HCT116 (cell line): ENCODE data around the gene MACROH2A2. TPM values are rescaled to one million over a fixed set of nuclear protein-coding genes. Genes with fewer than 3 reads are reported as not detected.

Experiments used
- ATAC-seq: fragments of 200-7000 bp; cut with Tn5 transposase; 2 replicates; pipeline ENCODE4 v1.9.1; 2020; ENCODE audit warnings: mild to moderate bottlenecking, moderate library complexity
- BruUV-seq: library from RNA; stranded (reverse); fragments of 400-500 nt; replicated peaks from 2 replicates; lab custom pipeline; 2021; lab: Mats Ljungman, UMichigan
- CTCF ChIA-PET: fragments of 300-600 bp; sonication (Branson Sonifier 250); formaldehyde crosslinking; loops from one replicate; lab custom pipeline; 2021; ENCODE audit warnings: antibody characterized with exemption; lab: Charles Lee
- POLR2A ChIA-PET: fragments of 300-600, 350-600 bp; sonication (Branson Sonifier 250); formaldehyde crosslinking; loops from one replicate; lab custom pipeline; 2021; ENCODE audit warnings: antibody characterized with exemption; lab: Charles Lee
- RAD21 ChIA-PET, 2 experiments: fragments of 300-600 bp; sonication (Branson Sonifier 250); formaldehyde crosslinking; loops; one replicate each; lab custom pipeline; 2023; ENCODE audit warnings: low total read pairs in 2 of 2; ENCODE audit not compliant: uncharacterized antibody in 2 of 2, unreplicated experiment in 2 of 2, low non-redundant PET in 1 of 2; lab: Charles Lee
- DNase-seq: peaks from one replicate; pipeline ENCODE4 v3.0.0-alpha.2; 2010; ENCODE audit warnings: low read depth, low spot score
- H2AFZ ChIP-seq: fragments of 200-600 bp; shearing (Covaris generic), sonication (generic); 2 replicates; pipeline ENCODE4 v1.6.1; 2017; ENCODE audit warnings: low read depth, mixed run types, mixed read lengths, antibody characterized with exemption, low read length; ENCODE audit not compliant: poor library complexity, severe bottlenecking
- H3K27ac ChIP-seq: 2 replicates; pipeline ENCODE4 v1.5.1; 2012; ENCODE audit warnings: low read depth, low read length
- H3K27me3 ChIP-seq: fragments of 200-600 bp; sonication (generic); 2 replicates; pipeline ENCODE4 v1.6.1; 2016; ENCODE audit warnings: mixed run types, low read length, mixed read lengths; ENCODE audit not compliant: insufficient read depth
- H3K36me3 ChIP-seq, 2 experiments: fragments of 200-500 bp in 1 of 2; fragments of 200-600 bp in 1 of 2; sonication (Bioruptor generic) in 1 of 2; sonication (generic) in 1 of 2; 2 replicates each; pipeline versions ENCODE4 v1.5.1 to v1.6.1; 2014 to 2016; ENCODE audit warnings: low read length in 2 of 2, inconsistent platforms in 1 of 2, mixed read lengths in 1 of 2, mixed run types in 1 of 2; ENCODE audit not compliant: insufficient read depth in 2 of 2, control insufficient read depth in 1 of 2
- H3K4me1 ChIP-seq, 2 experiments: fragments of 200-600 bp in 1 of 2; sonication (generic) in 1 of 2; 2 replicates each; pipeline versions ENCODE4 v1.5.1 to v1.6.1; 2012 to 2017; ENCODE audit warnings: low read length in 2 of 2, inconsistent platforms in 1 of 2, mild to moderate bottlenecking in 1 of 2, mixed read lengths in 1 of 2, mixed run types in 1 of 2, moderate library complexity in 1 of 2; ENCODE audit not compliant: insufficient read depth in 2 of 2, control insufficient read depth in 1 of 2
- H3K4me2 ChIP-seq: fragments of 200-600 bp; sonication (generic); 2 replicates; pipeline ENCODE4 v1.6.1; 2017; ENCODE audit warnings: mixed run types, low read length, mixed read lengths
- H3K4me3 ChIP-seq, 2 experiments: fragments of 200-600 bp in 1 of 2; sonication (generic) in 1 of 2; replicated peaks in 1 of 2; 2 replicates each; pipeline ENCODE4 v1.5.1; 2011 to 2016; ENCODE audit warnings: low read length in 2 of 2, control low read depth in 1 of 2, low read depth in 1 of 2, mild to moderate bottlenecking in 1 of 2, mixed read lengths in 1 of 2, mixed run types in 1 of 2
- H3K79me2 ChIP-seq: fragments of 200-600 bp; sonication (generic); 2 replicates; pipeline ENCODE4 v1.6.1; 2017; ENCODE audit warnings: mild to moderate bottlenecking, mixed run types, low read length, moderate library complexity, mixed read lengths; ENCODE audit not compliant: insufficient read depth
- H3K9ac ChIP-seq: fragments of 200-600 bp; sonication (generic); 2 replicates; pipeline ENCODE4 v1.6.1; 2016; ENCODE audit warnings: low read length, mixed read lengths
- H3K9me2 ChIP-seq: fragments of 200-600 bp; sonication (generic), shearing (Covaris generic); 2 replicates; pipeline ENCODE4 v1.6.1; 2017; ENCODE audit warnings: mixed run types, mild to moderate bottlenecking, moderate library complexity; ENCODE audit not compliant: insufficient read depth
- H3K9me3 ChIP-seq, 2 experiments: fragments of 200-500 bp in 1 of 2; fragments of 200-600 bp in 1 of 2; sonication (Bioruptor generic) in 1 of 2; sonication (generic) in 1 of 2; 2 replicates each; pipeline ENCODE4 v1.6.1; 2014 to 2017; ENCODE audit warnings: low read length in 2 of 2, mixed read lengths in 2 of 2, inconsistent platforms in 1 of 2, low read depth in 1 of 2, mild to moderate bottlenecking in 1 of 2, mixed run types in 1 of 2, moderate library complexity in 1 of 2; ENCODE audit not compliant: control insufficient read depth in 1 of 2, insufficient read depth in 1 of 2
- H4K20me1 ChIP-seq: fragments of 200-600 bp; sonication (generic), shearing (Covaris generic); 2 replicates; pipeline ENCODE4 v1.6.1; 2017; ENCODE audit warnings: mixed run types, mild to moderate bottlenecking, moderate library complexity; ENCODE audit not compliant: insufficient read depth
- CBX3 ChIP-seq: IDR thresholded peaks from 2 replicates; pipeline ENCODE4 v1.6.1; 2012; ENCODE audit warnings: low read depth
- CEBPB ChIP-seq: IDR thresholded peaks from 2 replicates; pipeline ENCODE4 v1.6.1; 2012; ENCODE audit warnings: low read depth
- EGR1 ChIP-seq: IDR thresholded peaks from 2 replicates; pipeline ENCODE4 v1.6.1; 2012; ENCODE audit warnings: low read depth
- ELF1 ChIP-seq: IDR thresholded peaks from 2 replicates; pipeline ENCODE4 v1.6.1; 2012; ENCODE audit warnings: low read depth, borderline replicate concordance
- EZH2phosphoT487 ChIP-seq: fragments of 200-600 bp; IDR thresholded peaks from 2 replicates; pipeline ENCODE4 v1.6.1; 2018; ENCODE audit warnings: antibody characterized with exemption, borderline replicate concordance
- FOSL1 ChIP-seq: IDR thresholded peaks from 2 replicates; pipeline ENCODE4 v1.6.1; 2012; ENCODE audit warnings: low read depth
- JUND ChIP-seq: IDR thresholded peaks from 2 replicates; pipeline ENCODE4 v1.6.1; 2012
- POLR2A ChIP-seq: IDR thresholded peaks from 2 replicates; pipeline ENCODE4 v1.7.0; 2011; ENCODE audit warnings: borderline replicate concordance; ENCODE audit not compliant: insufficient read depth, insufficient read length; ENCODE audit errors: extremely low read depth
- POLR2AphosphoS5 ChIP-seq: IDR thresholded peaks from 2 replicates; pipeline ENCODE4 v1.6.1; 2011; ENCODE audit warnings: mild to moderate bottlenecking, low read depth, low read length, moderate library complexity
- RAD21 ChIP-seq: IDR thresholded peaks from 2 replicates; pipeline ENCODE4 v1.6.1; 2012; ENCODE audit warnings: low read depth, mild to moderate bottlenecking
- SIN3A ChIP-seq: IDR thresholded peaks from 2 replicates; pipeline ENCODE4 v1.6.1; 2012; ENCODE audit warnings: low read depth
- SP1 ChIP-seq: IDR thresholded peaks from 2 replicates; pipeline ENCODE4 v1.6.1; 2012; ENCODE audit warnings: low read depth
- YY1 ChIP-seq: IDR thresholded peaks from 2 replicates; pipeline ENCODE4 v1.6.1; 2011; ENCODE audit warnings: low read length, low read depth, moderate library complexity, mild to moderate bottlenecking; ENCODE audit not compliant: insufficient replicate concordance; ENCODE audit errors: extremely low read depth
- ZFX ChIP-seq: fragments of 450-650 bp; IDR thresholded peaks from 2 replicates; pipeline ENCODE4 v1.6.1; 2017
- ZNF274 ChIP-seq: fragments of 200-500 bp; sonication (Bioruptor generic); IDR thresholded peaks from 2 replicates; pipeline ENCODE4 v1.6.1; 2014; ENCODE audit warnings: mild to moderate bottlenecking, low read depth, low read length, inconsistent platforms
- intact Hi-C: fragments of 100-400 bp; cut with micrococcal nuclease; formaldehyde crosslinking; loops from 2 replicates; pipeline ENCODE4 v1.10.0; 2022
- total RNA-seq: library from RNA; stranded (reverse); gene quantifications from one replicate; pipeline ENCODE4 v1.2.1, GENCODE V29; 2021; ENCODE audit not compliant: unreplicated experiment
- TF ChIP-seq, protein P1 (sequence below), 3 experiments: fragments of 200-600 bp in 1 of 3; sonication (generic) in 1 of 3; IDR thresholded peaks in 2 of 3; conservative IDR thresholded peaks in 1 of 3; 2 replicates each; pipeline ENCODE4 v1.5.1; 2012 to 2017; ENCODE audit warnings: low read depth in 2 of 3, low read length in 2 of 3, antibody characterized with exemption in 1 of 3, borderline replicate concordance in 1 of 3, control low read depth in 1 of 3, mild to moderate bottlenecking in 1 of 3, mixed read lengths in 1 of 3, mixed run types in 1 of 3, moderate library complexity in 1 of 3; ENCODE audit not compliant: insufficient read depth in 1 of 3
- TF ChIP-seq, protein P2 (sequence below): IDR thresholded peaks from 2 replicates; pipeline ENCODE4 v1.6.1; 2012
- TF ChIP-seq, protein P3 (sequence below): IDR thresholded peaks from 2 replicates; pipeline ENCODE4 v1.6.1; 2012
- TF ChIP-seq, protein P4 (sequence below): IDR thresholded peaks from 2 replicates; pipeline ENCODE4 v1.6.1; 2012; ENCODE audit warnings: low read depth

MACROH2A2 gene
- total RNA-seq, 1 experiment from 2014 or later, result 41.4 TPM

DNA sequence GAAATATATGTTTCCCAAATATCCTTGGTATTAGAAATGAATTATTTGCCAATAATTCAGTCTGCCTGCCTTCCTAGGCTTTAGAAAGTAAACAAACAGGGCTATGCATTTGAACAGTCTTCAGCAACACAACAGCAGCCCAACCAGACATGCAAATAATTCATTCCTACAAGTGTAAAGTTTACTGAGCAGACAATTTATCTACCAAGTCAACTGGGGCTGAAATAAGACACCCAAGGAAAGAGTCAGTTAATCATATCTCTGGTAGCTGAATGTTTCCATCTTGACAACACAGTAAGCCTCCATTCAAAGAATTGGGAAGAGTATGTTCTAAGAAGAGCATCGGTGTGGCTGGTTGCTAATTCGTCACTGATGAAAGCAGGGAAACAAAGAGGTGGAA lies 41.6 kb downstream of the MACROH2A2 start (continued):
- TF ChIP-seq, protein P1, sequence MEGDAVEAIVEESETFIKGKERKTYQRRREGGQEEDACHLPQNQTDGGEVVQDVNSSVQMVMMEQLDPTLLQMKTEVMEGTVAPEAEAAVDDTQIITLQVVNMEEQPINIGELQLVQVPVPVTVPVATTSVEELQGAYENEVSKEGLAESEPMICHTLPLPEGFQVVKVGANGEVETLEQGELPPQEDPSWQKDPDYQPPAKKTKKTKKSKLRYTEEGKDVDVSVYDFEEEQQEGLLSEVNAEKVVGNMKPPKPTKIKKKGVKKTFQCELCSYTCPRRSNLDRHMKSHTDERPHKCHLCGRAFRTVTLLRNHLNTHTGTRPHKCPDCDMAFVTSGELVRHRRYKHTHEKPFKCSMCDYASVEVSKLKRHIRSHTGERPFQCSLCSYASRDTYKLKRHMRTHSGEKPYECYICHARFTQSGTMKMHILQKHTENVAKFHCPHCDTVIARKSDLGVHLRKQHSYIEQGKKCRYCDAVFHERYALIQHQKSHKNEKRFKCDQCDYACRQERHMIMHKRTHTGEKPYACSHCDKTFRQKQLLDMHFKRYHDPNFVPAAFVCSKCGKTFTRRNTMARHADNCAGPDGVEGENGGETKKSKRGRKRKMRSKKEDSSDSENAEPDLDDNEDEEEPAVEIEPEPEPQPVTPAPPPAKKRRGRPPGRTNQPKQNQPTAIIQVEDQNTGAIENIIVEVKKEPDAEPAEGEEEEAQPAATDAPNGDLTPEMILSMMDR (IDR thresholded peaks at IDR 0.05 in 2 of 3, conservative IDR thresholded peaks at IDR 0.05 in 1 of 3; ENCODE audit: borderline replicate concordance in 1 of 3, insufficient read depth in 1 of 3, low read depth in 2 of 3, low read length in 2 of 3), result no peak
- TF ChIP-seq, protein P2, sequence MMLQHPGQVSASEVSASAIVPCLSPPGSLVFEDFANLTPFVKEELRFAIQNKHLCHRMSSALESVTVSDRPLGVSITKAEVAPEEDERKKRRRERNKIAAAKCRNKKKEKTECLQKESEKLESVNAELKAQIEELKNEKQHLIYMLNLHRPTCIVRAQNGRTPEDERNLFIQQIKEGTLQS, result no peak
- TF ChIP-seq RAD21, result no peak
- TF ChIP-seq, protein P3, sequence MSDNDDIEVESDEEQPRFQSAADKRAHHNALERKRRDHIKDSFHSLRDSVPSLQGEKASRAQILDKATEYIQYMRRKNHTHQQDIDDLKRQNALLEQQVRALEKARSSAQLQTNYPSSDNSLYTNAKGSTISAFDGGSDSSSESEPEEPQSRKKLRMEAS, result no peak
- no peak for TF ChIP-seq SP1
- no peak for TF ChIP-seq EZH2phosphoT487
- TF ChIP-seq EGR1, result no peak
- TF ChIP-seq POLR2A, result no peak
- TF ChIP-seq YY1, result no peak
- no peak for TF ChIP-seq CBX3
- TF ChIP-seq ZFX, result no peak

DNA sequence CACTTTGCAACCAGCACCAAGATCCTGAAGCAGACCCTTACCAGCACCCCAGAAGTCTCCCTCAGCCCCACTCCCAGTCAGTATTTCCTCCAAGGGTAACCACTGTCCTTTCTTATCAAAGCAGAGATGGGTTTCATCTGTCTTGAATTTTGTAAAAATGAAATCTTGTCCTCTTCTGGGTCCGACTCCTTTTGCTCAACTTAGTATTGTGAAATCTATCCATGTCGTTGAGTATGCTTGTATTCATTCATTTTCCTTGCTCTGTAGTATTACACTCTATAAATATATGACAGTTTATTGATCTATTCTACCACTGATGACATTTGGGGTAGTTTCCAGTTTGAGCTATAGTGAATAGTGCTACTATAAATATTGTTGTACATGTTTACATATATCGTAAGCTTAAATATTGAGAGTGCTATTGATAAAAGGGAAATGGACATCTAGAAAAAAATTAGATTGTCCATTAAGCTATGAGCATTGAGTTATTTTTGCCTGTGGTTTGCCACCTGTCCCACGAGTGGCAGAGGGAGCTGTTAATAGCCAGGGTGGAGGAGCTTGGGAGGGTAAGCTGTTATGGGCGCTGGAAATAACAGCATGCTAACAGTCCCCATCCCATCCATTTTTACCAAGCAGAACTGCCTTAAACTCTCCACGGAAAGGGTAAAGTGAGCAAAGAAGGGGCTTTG lies 43.5 kb downstream of the MACROH2A2 start:
- no TSS peak for BruUV-seq
- no peaks in the 10 kb centered on the region for H3K79me2 ChIP-seq
- no peak overlapping the region for H3K9ac ChIP-seq
- TF ChIP-seq YY1 (no peak), JUND (no peak), ZNF274 (no peak), EGR1 (no peak), CBX3 (no peak), POLR2A (no peak), SIN3A (no peak), CEBPB (no peak), ELF1 (no peak), FOSL1 (no peak), EZH2phosphoT487 (no peak), POLR2AphosphoS5 (no peak), RAD21 (no peak), SP1 (no peak)
- TF ChIP-seq, protein P4, sequence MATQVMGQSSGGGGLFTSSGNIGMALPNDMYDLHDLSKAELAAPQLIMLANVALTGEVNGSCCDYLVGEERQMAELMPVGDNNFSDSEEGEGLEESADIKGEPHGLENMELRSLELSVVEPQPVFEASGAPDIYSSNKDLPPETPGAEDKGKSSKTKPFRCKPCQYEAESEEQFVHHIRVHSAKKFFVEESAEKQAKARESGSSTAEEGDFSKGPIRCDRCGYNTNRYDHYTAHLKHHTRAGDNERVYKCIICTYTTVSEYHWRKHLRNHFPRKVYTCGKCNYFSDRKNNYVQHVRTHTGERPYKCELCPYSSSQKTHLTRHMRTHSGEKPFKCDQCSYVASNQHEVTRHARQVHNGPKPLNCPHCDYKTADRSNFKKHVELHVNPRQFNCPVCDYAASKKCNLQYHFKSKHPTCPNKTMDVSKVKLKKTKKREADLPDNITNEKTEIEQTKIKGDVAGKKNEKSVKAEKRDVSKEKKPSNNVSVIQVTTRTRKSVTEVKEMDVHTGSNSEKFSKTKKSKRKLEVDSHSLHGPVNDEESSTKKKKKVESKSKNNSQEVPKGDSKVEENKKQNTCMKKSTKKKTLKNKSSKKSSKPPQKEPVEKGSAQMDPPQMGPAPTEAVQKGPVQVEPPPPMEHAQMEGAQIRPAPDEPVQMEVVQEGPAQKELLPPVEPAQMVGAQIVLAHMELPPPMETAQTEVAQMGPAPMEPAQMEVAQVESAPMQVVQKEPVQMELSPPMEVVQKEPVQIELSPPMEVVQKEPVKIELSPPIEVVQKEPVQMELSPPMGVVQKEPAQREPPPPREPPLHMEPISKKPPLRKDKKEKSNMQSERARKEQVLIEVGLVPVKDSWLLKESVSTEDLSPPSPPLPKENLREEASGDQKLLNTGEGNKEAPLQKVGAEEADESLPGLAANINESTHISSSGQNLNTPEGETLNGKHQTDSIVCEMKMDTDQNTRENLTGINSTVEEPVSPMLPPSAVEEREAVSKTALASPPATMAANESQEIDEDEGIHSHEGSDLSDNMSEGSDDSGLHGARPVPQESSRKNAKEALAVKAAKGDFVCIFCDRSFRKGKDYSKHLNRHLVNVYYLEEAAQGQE, result no peak
- TF ChIP-seq, protein P3, result no peak
- ChIA-PET CTCF (interaction anchor here (1.5 kb wide), 1 partner anchor 20 kb away, joined by 4 read pairs; no protein-coding TSS in a partner anchor), POLR2A (no interaction called here), RAD21 (no interaction called here)
- intact Hi-C loops, result no loop called here
- no peaks in the 10 kb centered on the region for H3K4me1 ChIP-seq
- H3K4me2 ChIP-seq, result no peak overlapping the region
- H3K4me3 ChIP-seq, result no peak overlapping the region
- H3K36me3 ChIP-seq, result peaks cover 8 to 11% of the 10 kb centered on the region in 2 experiments; a peak in 3 of 4 replicates
- ATAC-seq (no peak), DNase-seq (no peak)
- no peak overlapping the region for H2AFZ ChIP-seq
- no peaks in the 10 kb centered on the region for H3K27me3 ChIP-seq
- H3K9me3 ChIP-seq, result no peaks in the 10 kb centered on the region
- H3K9me2 ChIP-seq, result no peaks in the 10 kb centered on the region
- H3K27ac ChIP-seq, result no peak overlapping the region
- no peaks in the 10 kb centered on the region for H4K20me1 ChIP-seq
